AG04449 (cell line): ENCODE data around the gene CISD3.

Experiments used
- CTCF ChIA-PET: fragments of 350-600 bp; formaldehyde crosslinking; extraction: SDS; loops from one replicate; lab custom pipeline; 2021; ENCODE audit warnings: antibody characterized with exemption; lab: Yijun Ruan, JAX
- POLR2A ChIA-PET: fragments of 400-600, 350-600 bp; formaldehyde crosslinking; extraction: SDS; loops from one replicate; lab custom pipeline; 2020; ENCODE audit warnings: antibody characterized with exemption, inconsistent platforms; lab: Yijun Ruan, JAX
- DNase-seq: peaks from one replicate; pipeline ENCODE4 v3.0.0-alpha.2; 2010; ENCODE audit warnings: low read depth, low spot score
- H3K4me3 ChIP-seq: 2 replicates; pipeline ENCODE4 v1.5.1; 2011; ENCODE audit warnings: low read depth, mild to moderate bottlenecking, control low read depth, low read length
- CTCF ChIP-seq: IDR thresholded peaks from one replicate; pipeline ENCODE4 v1.5.1; 2011; ENCODE audit warnings: mild to moderate bottlenecking, moderate library complexity, low read length, control low read depth, inconsistent platforms; ENCODE audit not compliant: insufficient read depth; ENCODE audit errors: missing control alignments

The CISD3 gene

DNA sequence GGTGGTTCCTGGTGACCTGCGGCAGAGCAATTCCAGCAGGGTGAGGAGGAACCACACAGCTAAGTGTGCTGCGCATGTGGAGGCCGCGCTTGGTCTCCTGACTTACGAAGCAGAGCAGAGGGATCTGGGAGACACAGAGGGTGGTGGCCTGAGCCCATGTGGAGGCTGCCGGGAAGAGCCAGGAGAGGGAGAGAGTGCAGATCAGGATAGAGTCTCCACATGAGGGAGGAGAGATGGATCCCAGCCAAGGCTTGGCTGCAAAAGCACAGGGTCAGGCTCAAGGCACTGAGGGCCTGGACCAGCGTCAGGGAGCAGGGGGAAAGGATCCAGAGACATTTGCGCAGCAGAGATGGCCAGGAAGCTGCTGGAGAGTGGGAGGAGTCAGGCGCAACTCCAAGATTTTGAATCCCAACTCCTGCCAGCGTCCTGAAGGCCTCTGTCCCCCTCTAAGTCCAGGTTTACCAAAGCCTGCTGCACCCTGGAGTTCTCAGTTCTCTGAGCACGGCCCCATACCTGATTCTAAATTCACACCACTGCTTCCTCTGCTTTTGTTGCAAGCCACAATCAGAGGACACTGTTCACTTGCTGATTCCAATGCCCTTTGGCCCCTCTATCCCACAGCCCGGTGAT, 36.3 kb upstream of the CISD3 start:
- CTCF ChIA-PET, result interaction anchor here (1.2 to 1.5 kb wide), 2 partner anchors 8 to 26 kb away, joined by 3 to 4 read pairs; no protein-coding TSS in a partner anchor
- TF ChIP-seq CTCF, result no peak
- no peak overlapping the region for H3K4me3 ChIP-seq
- POLR2A ChIA-PET, result no interaction called here
- no peak for DNase-seq

DNA sequence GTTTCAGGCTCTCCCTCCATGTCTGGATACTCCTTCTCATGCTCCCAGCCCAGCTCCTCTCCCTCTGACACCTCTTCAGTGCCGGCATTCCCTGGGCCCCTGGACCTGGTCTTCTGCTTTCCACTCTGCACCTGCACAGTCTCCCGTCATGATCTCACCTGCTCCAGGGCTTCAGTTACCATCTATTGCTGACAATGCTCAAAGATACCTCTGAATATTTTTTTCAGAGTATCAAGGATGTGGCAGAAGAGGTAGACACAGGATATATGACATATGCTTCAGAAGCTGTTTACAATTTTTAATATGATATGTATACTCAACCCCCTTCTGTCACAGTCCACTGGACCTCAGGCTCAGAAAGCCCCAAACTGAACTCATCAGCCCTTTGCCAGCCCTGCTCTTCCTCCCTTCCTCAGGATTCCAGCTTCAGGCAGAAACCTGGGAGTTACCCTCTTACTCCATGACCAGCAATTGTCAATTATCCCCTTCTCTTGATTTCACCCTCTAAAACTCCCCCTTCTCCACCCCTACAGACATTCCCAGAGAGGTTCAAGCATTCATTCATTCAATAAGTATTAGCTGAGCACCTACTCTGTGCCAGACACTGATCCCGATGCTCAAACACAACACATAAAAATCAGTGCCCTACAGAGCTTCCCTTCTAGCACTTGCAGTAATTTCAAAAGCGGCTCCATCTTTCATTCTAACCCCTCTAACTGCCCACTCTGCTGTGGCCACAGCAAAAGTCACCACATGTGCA, 32.9 kb upstream of the CISD3 start:
- ChIA-PET CTCF (interaction anchor here (1.0 to 1.5 kb wide), 4 partner anchors 10 to 28 kb away, joined by 3 to 6 read pairs (median 4); no protein-coding TSS in a partner anchor), POLR2A (no interaction called here)
- DNase-seq, result no peak
- no peak for TF ChIP-seq CTCF
- H3K4me3 ChIP-seq, result no peak overlapping the region

- no peak overlapping the region for H3K4me3 ChIP-seq
- TF ChIP-seq CTCF, result no peak
- ChIA-PET POLR2A (no interaction called here), CTCF (interaction anchor here (1.5 kb wide), 1 partner anchor 22 kb away, joined by 3 read pairs; no protein-coding TSS in a partner anchor)
- DNase-seq, result no peak
Observed at GRCh38 chr17:38698760-38699159, 31.4 kb upstream of the CISD3 start.

DNA sequence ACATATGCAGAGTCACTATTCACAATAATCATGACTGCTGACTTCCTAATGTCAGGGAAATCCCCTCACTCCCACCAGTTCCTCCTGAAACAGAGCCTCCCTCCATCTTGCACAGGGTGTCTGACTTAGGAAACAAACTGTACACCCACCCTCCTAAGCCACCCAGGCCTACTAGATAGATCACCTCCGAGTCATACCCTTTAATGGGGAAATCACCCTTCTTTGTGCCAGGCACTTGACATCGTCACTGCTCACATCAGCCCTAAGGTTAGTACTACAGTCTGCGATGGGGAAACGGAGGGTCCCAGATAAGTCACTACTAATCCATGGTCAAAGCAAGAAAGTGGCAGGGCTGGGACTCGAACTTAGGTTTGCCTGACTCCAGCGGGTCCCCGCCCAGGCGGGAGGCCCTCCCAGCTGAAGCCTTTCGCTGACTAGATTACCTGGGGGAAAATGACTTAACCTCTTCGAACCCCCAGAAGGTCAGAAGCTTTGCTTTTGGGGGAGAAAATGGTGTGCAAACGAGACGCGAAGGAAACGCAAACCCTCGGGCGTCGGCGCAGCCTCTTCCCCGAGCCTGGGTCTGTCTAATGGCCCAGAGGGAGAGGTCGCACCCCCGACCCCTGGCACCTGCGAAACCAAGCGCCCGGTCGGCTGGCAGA, 28.5 kb upstream of the CISD3 start:
- no peak for DNase-seq
- peak overlapping the region; percentile 68 for H3K4me3 ChIP-seq
- ChIA-PET CTCF (interaction anchor here (0.8 to 1.6 kb wide), 3 partner anchors 8 to 33 kb away, joined by 3 to 8 read pairs (median 3); partner anchors contain the start of gene EPOP), POLR2A (interaction anchor here (1.1 kb wide), 1 partner anchor 186 kb away, joined by 3 read pairs; no protein-coding TSS in a partner anchor)
- TF ChIP-seq CTCF, result no peak

- peak overlapping the region; percentile 76 for H3K4me3 ChIP-seq
- no peak for TF ChIP-seq CTCF
- ChIA-PET POLR2A (interaction anchor here (1.1 kb wide), 1 partner anchor 185 kb away, joined by 3 read pairs; no protein-coding TSS in a partner anchor), CTCF (interaction anchor here (0.8 to 1.6 kb wide), 3 partner anchors 9 to 33 kb away, joined by 3 to 8 read pairs (median 3); partner anchors contain the start of gene EPOP)
- DNase-seq, result no peak
Observed at GRCh38 chr17:38702166-38702915, 27.8 kb upstream of the CISD3 start.
